IMR-90 (cell line): ENCODE results near the gene SKP1. TPM values are rescaled to one million over a fixed set of nuclear protein-coding genes. Genes with fewer than 3 reads are reported as not detected.

Source experiments
- ATAC-seq: fragments of 200-7000 bp; cut with Tn5 transposase; 2 replicates; pipeline ENCODE4 v1.9.1; 2020; ENCODE audit warnings: low read depth, mild to moderate bottlenecking, moderate library complexity
- BruUV-seq: library from RNA; stranded (reverse); fragments of 400-500 nt; replicated peaks from 2 replicates; lab custom pipeline; 2021; lab: Mats Ljungman, UMichigan
- CTCF ChIA-PET: fragments of 300-600 bp; formaldehyde crosslinking; extraction: SDS; loops from one replicate; lab custom pipeline; 2021; ENCODE audit warnings: antibody characterized with exemption; lab: Yijun Ruan, JAX
- POLR2A ChIA-PET: fragments of 300-600 bp; sonication (Branson Sonifier 250); formaldehyde crosslinking; loops from one replicate; lab custom pipeline; 2022; ENCODE audit warnings: antibody characterized with exemption; ENCODE audit not compliant: unreplicated experiment; lab: Charles Lee
- DNase-seq: peaks from one replicate; pipeline ENCODE4 v3.0.0; 2013
- H2AFZ ChIP-seq: replicated peaks from 2 replicates; pipeline ENCODE3; 2013; ENCODE audit warnings: low read length, mild to moderate bottlenecking; ENCODE audit not compliant: poor library complexity
- H2AK5ac ChIP-seq: 2 replicates; pipeline ENCODE4 v1.6.1; 2013; ENCODE audit warnings: low read depth, low read length, inconsistent platforms
- H2AK9ac ChIP-seq: replicated peaks from 2 replicates; pipeline ENCODE3; 2013; ENCODE audit warnings: mild to moderate bottlenecking, low read depth, low read length, moderate library complexity; ENCODE audit not compliant: poor library complexity
- H2BK120ac ChIP-seq: 2 replicates; pipeline ENCODE4 v1.6.1; 2013; ENCODE audit warnings: low read depth, low read length, inconsistent platforms
- H2BK15ac ChIP-seq: 3 replicates; pipeline ENCODE4 v1.6.1; 2013; ENCODE audit warnings: low read depth, low read length, inconsistent platforms
- H2BK20ac ChIP-seq: 2 replicates; pipeline ENCODE4 v1.6.1; 2013; ENCODE audit warnings: low read depth, mild to moderate bottlenecking, inconsistent platforms, low read length, moderate library complexity
- H2BK5ac ChIP-seq: 2 replicates; pipeline ENCODE4 v1.6.1; 2013; ENCODE audit warnings: mild to moderate bottlenecking, low read depth, low read length, inconsistent platforms; ENCODE audit not compliant: poor library complexity, severe bottlenecking
- H3K14ac ChIP-seq: replicated peaks from 2 replicates; pipeline ENCODE4 v1.6.1; 2013; ENCODE audit warnings: low read depth, low read length, inconsistent platforms
- H3K18ac ChIP-seq: 2 replicates; pipeline ENCODE4 v1.6.1; 2013; ENCODE audit warnings: low read depth, low read length, control low read depth
- H3K23ac ChIP-seq: 2 replicates; pipeline ENCODE4 v1.6.1; 2013; ENCODE audit warnings: low read depth, low read length, inconsistent platforms
- H3K27ac ChIP-seq: 2 replicates; pipeline ENCODE4 v1.5.1; 2013; ENCODE audit warnings: mild to moderate bottlenecking, control low read depth, low read length; ENCODE audit not compliant: insufficient read depth
- H3K27me3 ChIP-seq: 2 replicates; pipeline ENCODE4 v1.6.1; 2013; ENCODE audit warnings: low read length; ENCODE audit not compliant: control insufficient read depth, insufficient read depth
- H3K36me3 ChIP-seq: 2 replicates; pipeline ENCODE4 v1.6.1; 2013; ENCODE audit warnings: low read length, mixed read lengths; ENCODE audit not compliant: control insufficient read depth, insufficient read depth
- H3K4ac ChIP-seq: 2 replicates; pipeline ENCODE4 v1.6.1; 2013; ENCODE audit warnings: low read depth, low read length, inconsistent platforms
- H3K4me1 ChIP-seq: 2 replicates; pipeline ENCODE4 v1.6.1; 2013; ENCODE audit warnings: low read length, mixed read lengths; ENCODE audit not compliant: control insufficient read depth, insufficient read depth
- H3K4me2 ChIP-seq: 2 replicates; pipeline ENCODE4 v1.6.1; 2013; ENCODE audit warnings: low read depth, mild to moderate bottlenecking, control low read depth, low read length, moderate library complexity
- H3K4me3 ChIP-seq: 2 replicates; pipeline ENCODE4 v1.5.1; 2013; ENCODE audit warnings: low read depth, mild to moderate bottlenecking, control low read depth, low read length, moderate library complexity; ENCODE audit not compliant: insufficient read depth
- H3K56ac ChIP-seq: 2 replicates; pipeline ENCODE4 v1.6.1; 2013; ENCODE audit warnings: low read length, inconsistent platforms; ENCODE audit not compliant: insufficient read depth; ENCODE audit errors: extremely low read depth
- H3K79me1 ChIP-seq, 2 experiments: 2 replicates each; pipeline ENCODE4 v1.6.1; 2013; ENCODE audit warnings: low read length in 2 of 2, inconsistent platforms in 1 of 2, low read depth in 1 of 2
- H3K9ac ChIP-seq: 2 replicates; pipeline ENCODE4 v1.6.1; 2013; ENCODE audit warnings: low read depth, low read length, control low read depth
- H3K9me1 ChIP-seq: 2 replicates; pipeline ENCODE4 v1.6.1; 2013; ENCODE audit warnings: low read length, inconsistent platforms; ENCODE audit not compliant: insufficient read depth
- H3K9me3 ChIP-seq: 2 replicates; pipeline ENCODE4 v1.6.1; 2013; ENCODE audit warnings: low read length; ENCODE audit not compliant: control insufficient read depth, insufficient read depth
- H4K20me1 ChIP-seq: 2 replicates; pipeline ENCODE4 v1.6.1; 2013; ENCODE audit warnings: low read length, inconsistent platforms; ENCODE audit not compliant: insufficient read depth
- H4K5ac ChIP-seq: 2 replicates; pipeline ENCODE4 v1.6.1; 2013; ENCODE audit warnings: mild to moderate bottlenecking, low read depth, low read length, control low read depth
- H4K8ac ChIP-seq, 2 experiments: 2 replicates each; pipeline ENCODE4 v1.6.1; 2013; ENCODE audit warnings: low read depth in 2 of 2, low read length in 2 of 2, control low read depth in 1 of 2, inconsistent platforms in 1 of 2
- H4K91ac ChIP-seq: 2 replicates; pipeline ENCODE4 v1.6.1; 2013; ENCODE audit warnings: low read depth, low read length, inconsistent platforms; ENCODE audit not compliant: insufficient read depth
- BHLHE40 ChIP-seq: fragments of 150-350 bp; IDR thresholded peaks from 2 replicates; pipeline ENCODE4 v1.6.1; 2016; ENCODE audit warnings: mild to moderate bottlenecking, low read depth, low read length
- CEBPB ChIP-seq: IDR thresholded peaks from 2 replicates; pipeline ENCODE4 v1.6.1; 2012; ENCODE audit warnings: low read depth, low read length, improper control_type of control experiment
- ELK1 ChIP-seq: fragments of 150-350 bp; IDR thresholded peaks from 2 replicates; pipeline ENCODE4 v1.6.1; 2016; ENCODE audit warnings: low read depth, mild to moderate bottlenecking, low read length, moderate library complexity, borderline replicate concordance
- FOS ChIP-seq: fragments of 150-350 bp; IDR thresholded peaks from 2 replicates; pipeline ENCODE4 v1.6.1; 2016; ENCODE audit warnings: low read depth, low read length
- MAFK ChIP-seq: IDR thresholded peaks from 2 replicates; pipeline ENCODE4 v1.6.1; 2012; ENCODE audit warnings: low read depth, low read length, improper control_type of control experiment
- MAZ ChIP-seq: IDR thresholded peaks from 2 replicates; pipeline ENCODE4 v1.6.1; 2012; ENCODE audit warnings: low read depth, mild to moderate bottlenecking, low read length, improper control_type of control experiment, moderate library complexity, borderline replicate concordance
- MXI1 ChIP-seq: IDR thresholded peaks from 2 replicates; pipeline ENCODE4 v1.6.1; 2012; ENCODE audit warnings: low read depth, mild to moderate bottlenecking, low read length, moderate library complexity, borderline replicate concordance
- NFE2L2 ChIP-seq: fragments of 150-350 bp; IDR thresholded peaks from 2 replicates; pipeline ENCODE4 v1.6.1; 2016; ENCODE audit warnings: low read depth, mild to moderate bottlenecking, low read length
- POLR2A ChIP-seq: IDR thresholded peaks from 2 replicates; pipeline ENCODE4 v1.6.1; 2012; ENCODE audit warnings: mild to moderate bottlenecking, low read depth, low read length
- RAD21 ChIP-seq: IDR thresholded peaks from 2 replicates; pipeline ENCODE4 v1.6.1; 2012; ENCODE audit warnings: low read length, improper control_type of control experiment
- RCOR1 ChIP-seq: IDR thresholded peaks from 2 replicates; pipeline ENCODE4 v1.6.1; 2012; ENCODE audit warnings: mild to moderate bottlenecking, low read length, improper control_type of control experiment; ENCODE audit not compliant: insufficient replicate concordance
- RFX5 ChIP-seq: IDR thresholded peaks from 2 replicates; pipeline ENCODE4 v1.8.0; 2012; ENCODE audit warnings: low read depth, mild to moderate bottlenecking, low read length, moderate library complexity
- SMC3 ChIP-seq: fragments of 150-350 bp; IDR thresholded peaks from 2 replicates; pipeline ENCODE4 v1.6.1; 2016; ENCODE audit warnings: low read depth, mild to moderate bottlenecking, antibody characterized with exemption, low read length, moderate library complexity
- WGBS, 2 experiments: methylation state at CpG; one replicate each; pipeline versions ENCODE4 v1.1.5 to v1.1.7; 2013; ENCODE audit warnings: missing lambda C conversion rate in 2 of 2; ENCODE audit not compliant: insufficient read length in 1 of 2; ENCODE audit errors: extremely low coverage in 2 of 2; 5-methylcytosine and 5-hydroxymethylcytosine counted together
- dilution Hi-C: fragments of 300-500 bp; cut with HindIII; formaldehyde crosslinking; loops from one replicate; pipeline ENCODE4 v1.14.3; 2018; ENCODE audit warnings: low sequenced_read_pairs; ENCODE audit not compliant: unreplicated experiment
- in situ Hi-C: fragments of 300-500 bp; cut with MboI; formaldehyde crosslinking; loops from 3 replicates; pipeline ENCODE4 v1.14.3; 2019; ENCODE audit warnings: low sequenced_read_pairs, inconsistent platforms, mixed read lengths
- intact Hi-C: fragments of 100-400 bp; cut with micrococcal nuclease; formaldehyde crosslinking; loops from 2 replicates; pipeline ENCODE4 v1.10.0; 2022
- polyA plus RNA-seq, 3 experiments: library from polyadenylated mRNA; depleted of rRNA; stranded (reverse); fragments of >200 nt; gene quantifications; 2 replicates each; pipeline ENCODE4 v1.2.3, GENCODE V29; 2012; ENCODE audit warnings: low replicate concordance in 1 of 3
- total RNA-seq: library from RNA; depleted of rRNA; stranded (reverse); fragments of >200 nt; gene quantifications from 2 replicates; pipeline ENCODE4 v1.2.3, GENCODE V29; 2012
- TF ChIP-seq, protein P1 (sequence below): conservative IDR thresholded peaks from 2 replicates; pipeline ENCODE4 v1.5.1; 2012; ENCODE audit warnings: mild to moderate bottlenecking, low read depth, low read length, improper control_type of control experiment

Gene SKP1
- total and polyA plus RNA-seq, 2 of the 4 experiments (the other 2 are of a cell fraction), result 206 to 618 TPM

DNA sequence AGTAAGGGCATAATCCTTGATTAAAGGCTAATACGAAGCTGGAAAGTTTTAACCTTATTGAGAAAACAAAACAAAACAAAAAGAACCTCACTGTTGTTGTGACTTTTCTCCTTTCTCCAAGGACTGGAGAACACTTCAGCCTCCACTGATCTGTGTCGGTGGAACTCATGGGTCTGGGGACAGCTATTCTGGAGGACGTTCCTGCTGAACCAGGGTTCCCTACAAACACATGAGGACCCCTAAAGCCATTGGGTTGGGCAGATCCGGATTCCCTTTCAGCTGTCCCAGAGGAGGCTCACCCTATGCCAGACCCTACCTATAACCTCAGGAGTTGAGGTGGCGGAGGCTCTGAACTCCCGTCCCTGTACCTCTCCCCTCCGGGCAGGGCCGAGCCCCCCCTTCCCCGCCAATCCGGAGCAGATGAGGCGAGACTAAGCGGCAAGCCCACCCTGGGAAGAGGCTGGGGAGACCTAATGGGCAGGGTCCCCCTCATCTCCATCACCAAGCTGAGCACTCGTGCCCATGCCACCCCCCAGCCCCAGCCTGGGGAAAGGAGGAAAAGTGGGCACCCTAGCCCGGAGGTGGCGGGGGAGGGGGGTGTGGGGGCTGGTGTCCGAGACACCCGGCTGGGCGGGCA is 63.9 kb downstream of the SKP1 start:
- H3K18ac ChIP-seq, result no peak overlapping the region
- no peak overlapping the region for H2BK15ac ChIP-seq
- H3K79me1 ChIP-seq, result no peaks in the 10 kb centered on the region
- H3K9me3 ChIP-seq, result no peaks in the 10 kb centered on the region
- no peak for DNase-seq
- H3K4me1 ChIP-seq, result no peaks in the 10 kb centered on the region
- no peak for ATAC-seq
- H3K4me2 ChIP-seq, result no peak overlapping the region
- no peak overlapping the region for H2BK20ac ChIP-seq
- H3K4ac ChIP-seq, result no peak overlapping the region
- H3K9me1 ChIP-seq, result no peaks in the 10 kb centered on the region
- no peak overlapping the region for H4K91ac ChIP-seq
- no peak overlapping the region for H2AFZ ChIP-seq
- H4K8ac ChIP-seq, result no peak overlapping the region
- peaks cover 3% of the 10 kb centered on the region; the same call in 1 of the 2 replicates for H4K20me1 ChIP-seq
- in situ Hi-C loops (no loop called here), dilution Hi-C loops (no loop called here), intact Hi-C loops (no loop called here)
- no peak overlapping the region for H3K14ac ChIP-seq
- ChIA-PET POLR2A (no interaction called here), CTCF (interaction anchor here (0.8 to 1.1 kb wide), 3 partner anchors 11 to 73 kb away, joined by 3 to 4 read pairs (median 4); no protein-coding TSS in a partner anchor)
- no peak overlapping the region for H3K9ac ChIP-seq
- H3K23ac ChIP-seq, result 0 out of 2 replicates have a peak overlapping the region, but pooled peaks have one; percentile 24
- H3K27me3 ChIP-seq, result peaks cover 7% of the 10 kb centered on the region; the same call in 1 of the 2 replicates
- no peaks in the 10 kb centered on the region for H3K36me3 ChIP-seq
- WGBS, 2 experiments, result 75% methylated on average over 3 of the region's 18 CpGs; no CpG with 5 or more reads in 1 of the 2 experiments
- H2BK5ac ChIP-seq, result no peak overlapping the region
- H2BK120ac ChIP-seq, result no peak overlapping the region
- TF ChIP-seq MAFK, result no peak
- TF ChIP-seq NFE2L2, result no peak
- no peak for TF ChIP-seq SMC3
- TF ChIP-seq, protein P1, sequence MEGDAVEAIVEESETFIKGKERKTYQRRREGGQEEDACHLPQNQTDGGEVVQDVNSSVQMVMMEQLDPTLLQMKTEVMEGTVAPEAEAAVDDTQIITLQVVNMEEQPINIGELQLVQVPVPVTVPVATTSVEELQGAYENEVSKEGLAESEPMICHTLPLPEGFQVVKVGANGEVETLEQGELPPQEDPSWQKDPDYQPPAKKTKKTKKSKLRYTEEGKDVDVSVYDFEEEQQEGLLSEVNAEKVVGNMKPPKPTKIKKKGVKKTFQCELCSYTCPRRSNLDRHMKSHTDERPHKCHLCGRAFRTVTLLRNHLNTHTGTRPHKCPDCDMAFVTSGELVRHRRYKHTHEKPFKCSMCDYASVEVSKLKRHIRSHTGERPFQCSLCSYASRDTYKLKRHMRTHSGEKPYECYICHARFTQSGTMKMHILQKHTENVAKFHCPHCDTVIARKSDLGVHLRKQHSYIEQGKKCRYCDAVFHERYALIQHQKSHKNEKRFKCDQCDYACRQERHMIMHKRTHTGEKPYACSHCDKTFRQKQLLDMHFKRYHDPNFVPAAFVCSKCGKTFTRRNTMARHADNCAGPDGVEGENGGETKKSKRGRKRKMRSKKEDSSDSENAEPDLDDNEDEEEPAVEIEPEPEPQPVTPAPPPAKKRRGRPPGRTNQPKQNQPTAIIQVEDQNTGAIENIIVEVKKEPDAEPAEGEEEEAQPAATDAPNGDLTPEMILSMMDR, result no peak
- TF ChIP-seq MAZ, result no peak
- TF ChIP-seq ELK1, result no peak
- no peak for TF ChIP-seq POLR2A
- no peak for TF ChIP-seq RCOR1
- no peak for TF ChIP-seq RAD21
- TF ChIP-seq BHLHE40, result no peak
- TF ChIP-seq FOS, result no peak
- no peak for TF ChIP-seq MXI1
- no peak for TF ChIP-seq RFX5
- TF ChIP-seq CEBPB, result no peak
- no peak overlapping the region for H4K5ac ChIP-seq
- BruUV-seq, result no TSS peak
- H3K56ac ChIP-seq, result no peak overlapping the region
- H3K27ac ChIP-seq, result no peak overlapping the region
- H2AK9ac ChIP-seq, result no peak overlapping the region
- no peak overlapping the region for H2AK5ac ChIP-seq
- H3K4me3 ChIP-seq, result no peak overlapping the region
